ENCODE data around the gene RSRC2. TPM values are rescaled to one million over a fixed set of nuclear protein-coding genes. Genes with fewer than 3 reads are reported as not detected.

RSRC2 gene
- total RNA-seq, 4 donors from 2014 or later = 43.5 to 58.8 (median 44.9) TPM

- DNase-seq = no peak
- Histone ChIP-seq H3K4me1 (no peaks in the 10 kb centered on the region), H3K9me3 (no peaks in the 10 kb centered on the region), H3K36me3 (no peaks in the 10 kb centered on the region), H3K4me3 (no peak overlapping the region), H3K27ac (no peak overlapping the region), H3K27me3 (no peaks in the 10 kb centered on the region)
- in situ Hi-C loops (cut with MboI; ENCODE audit: low sequenced_read_pairs in 4 of 4) = no loop called here
- ATAC-seq = no peak
- no peak for TF ChIP-seq CTCF (IDR thresholded peaks at IDR 0.05 in 4 of 5, conservative IDR thresholded peaks at IDR 0.05 in 1 of 5)
- TF ChIP-seq POLR2A (IDR thresholded peaks at IDR 0.05) = no peak
- intact Hi-C loops (cut with DNase I; ENCODE audit: low total_unique reads) = no loop called here
Observed at GRCh38 chr12:122457627-122458026, 69.1 kb downstream of the RSRC2 start.

- ATAC-seq = no peak
- H3K4me1 ChIP-seq = no peaks in the 10 kb centered on the region
- no peaks in the 10 kb centered on the region for H3K27me3 ChIP-seq
- H3K9me3 ChIP-seq = no peaks in the 10 kb centered on the region
- H3K4me3 ChIP-seq = no peak overlapping the region
- no peak for DNase-seq
- no peaks in the 10 kb centered on the region for H3K36me3 ChIP-seq
- TF ChIP-seq POLR2A (IDR thresholded peaks at IDR 0.05) = no peak
- no peak for TF ChIP-seq CTCF (IDR thresholded peaks at IDR 0.05 in 4 of 5, conservative IDR thresholded peaks at IDR 0.05 in 1 of 5)
- intact Hi-C loops (cut with DNase I; ENCODE audit: low total_unique reads) (no loop called here), in situ Hi-C loops (cut with MboI; ENCODE audit: low sequenced_read_pairs in 4 of 4) (no loop called here)
- no peak overlapping the region for H3K27ac ChIP-seq
Observed at GRCh38 chr12:122454739-122455138, 72.0 kb downstream of the RSRC2 start.

GRCh38 chr12:122454250-122454721 is 72.5 kb downstream of the RSRC2 start:
- TF ChIP-seq CTCF (IDR thresholded peaks at IDR 0.05 in 4 of 5, conservative IDR thresholded peaks at IDR 0.05 in 1 of 5) (no peak), POLR2A (IDR thresholded peaks at IDR 0.05) (no peak)
- Histone ChIP-seq H3K36me3 (no peaks in the 10 kb centered on the region), H3K27me3 (no peaks in the 10 kb centered on the region), H3K27ac (no peak overlapping the region), H3K9me3 (no peaks in the 10 kb centered on the region), H3K4me1 (no peaks in the 10 kb centered on the region), H3K4me3 (no peak overlapping the region)
- in situ Hi-C loops (cut with MboI; ENCODE audit: low sequenced_read_pairs in 4 of 4) = no loop called here
- DNase-seq = no peak
- no peak for ATAC-seq
- intact Hi-C loops (cut with DNase I; ENCODE audit: low total_unique reads) = no loop called here

Other genes with a start within 250 kb of the RSRC2 start
- 100 to 1,000 TPM; 371 to 626 (median 552) TPM for gene CLIP1, start 104.3 kb downstream of the RSRC2 start, total RNA-seq
- 10 to 100 TPM; 12.1 to 23.3 (median 20.5) TPM for gene ZCCHC8, start 26.0 kb downstream of the RSRC2 start, total RNA-seq
- gene KNTC1, start 313 bp upstream of the RSRC2 start, total RNA-seq = 1 to 10 TPM; 1.3 to 5.3 (median 2.2) TPM
- under 1 TPM in 1 of 4 donors, not detected in 3; 0.18 TPM for gene HCAR2, start 176.4 kb upstream of the RSRC2 start, total RNA-seq
- not detected for gene HCAR3, start 189.9 kb upstream of the RSRC2 start, total RNA-seq
- under 1 TPM in 1 of 4 donors, not detected in 3; 0.10 TPM for gene HCAR1, start 203.9 kb upstream of the RSRC2 start, total RNA-seq
- gene DENR, start 225.9 kb upstream of the RSRC2 start, total RNA-seq = 10 to 100 TPM; 16.1 to 26.2 (median 23.5) TPM
- 1 to 10 TPM in 1 of 4 donors, under 1 TPM in 3; 0.52 to 1.5 (median 0.84) TPM for gene CCDC62, start 247.6 kb upstream of the RSRC2 start, total RNA-seq